PC-3 (cell line): ENCODE measurements around the gene RAG2. TPM values are rescaled to one million over a fixed set of nuclear protein-coding genes. Genes with fewer than 3 reads are reported as not detected.

ENCODE experiments used
- ATAC-seq: fragments of 200-7000 bp; cut with Tn5 transposase; 2 replicates; pipeline ENCODE4 v1.9.1; 2020; ENCODE audit warnings: mild to moderate bottlenecking, moderate library complexity
- BruUV-seq: library from RNA; stranded (reverse); fragments of 400-500 nt; replicated peaks from 2 replicates; lab custom pipeline; 2021; lab: Mats Ljungman, UMichigan
- CTCF ChIA-PET: fragments of 300-600 bp; sonication (Branson Sonifier 250); formaldehyde crosslinking; loops from one replicate; lab custom pipeline; 2022; ENCODE audit warnings: antibody characterized with exemption; lab: Charles Lee
- POLR2A ChIA-PET: fragments of 300-600 bp; sonication (Branson Sonifier 250); formaldehyde crosslinking; loops from one replicate; lab custom pipeline; 2022; ENCODE audit warnings: antibody characterized with exemption; ENCODE audit not compliant: unreplicated experiment; lab: Charles Lee
- DNase-seq: peaks from one replicate; pipeline ENCODE4 v3.0.0-alpha.2; 2015
- H2AFZ ChIP-seq: fragments of 300-600 bp; sonication (generic); 2 replicates; pipeline ENCODE4 v1.6.0; 2016; ENCODE audit warnings: antibody characterized with exemption, low read length
- H3F3A ChIP-seq: fragments of 300-600 bp; sonication (generic); one replicate; pipeline ENCODE4 v1.6.0; 2017; ENCODE audit warnings: antibody characterized with exemption, low read length, control low read depth, mild to moderate bottlenecking; ENCODE audit not compliant: unreplicated experiment
- H3K27ac ChIP-seq: fragments of 300-600 bp; sonication (generic); 2 replicates; pipeline ENCODE4 v1.5.1; 2016; ENCODE audit warnings: mild to moderate bottlenecking, low read length
- H3K27me3 ChIP-seq: fragments of 300-600 bp; sonication (generic); 2 replicates; pipeline ENCODE4 v1.6.1; 2016; ENCODE audit warnings: low read length, mixed read lengths
- H3K36me3 ChIP-seq: fragments of 300-600 bp; sonication (generic); 2 replicates; pipeline ENCODE4 v1.6.1; 2016; ENCODE audit warnings: low read depth, mixed run types, low read length, mixed read lengths
- H3K4me1 ChIP-seq: fragments of 300-600 bp; sonication (generic); 2 replicates; pipeline ENCODE4 v1.5.1; 2016; ENCODE audit warnings: low read length; ENCODE audit not compliant: insufficient read depth
- H3K4me2 ChIP-seq: fragments of 300-600 bp; sonication (generic); 2 replicates; pipeline ENCODE4 v1.6.0; 2016; ENCODE audit warnings: low read length
- H3K4me3 ChIP-seq: fragments of 300-600 bp; sonication (generic); 2 replicates; pipeline ENCODE4 v1.5.1; 2016; ENCODE audit warnings: mild to moderate bottlenecking, low read length, mixed read lengths
- H3K79me2 ChIP-seq: fragments of 300-600 bp; sonication (generic); 2 replicates; pipeline ENCODE4 v1.6.1; 2017; ENCODE audit warnings: low read length, mixed read lengths
- H3K9ac ChIP-seq: fragments of 300-600 bp; sonication (generic); 2 replicates; pipeline ENCODE4 v1.6.0; 2016; ENCODE audit warnings: mild to moderate bottlenecking, low read length
- H3K9me2 ChIP-seq: fragments of 300-600 bp; sonication (generic); replicated peaks from 2 replicates; pipeline ENCODE4 v1.6.1; 2016; ENCODE audit warnings: mixed run types, low read length, mixed read lengths
- H3K9me3 ChIP-seq: fragments of 300-600 bp; sonication (generic); 2 replicates; pipeline ENCODE4 v1.6.1; 2016; ENCODE audit warnings: low read length, mixed read lengths
- H4K20me1 ChIP-seq: fragments of 300-600 bp; sonication (generic); 2 replicates; pipeline ENCODE4 v1.6.1; 2016; ENCODE audit warnings: low read length, mixed read lengths
- CTCF ChIP-seq: fragments of 300-600 bp; sonication (generic); conservative IDR thresholded peaks from 2 replicates; pipeline ENCODE4 v1.5.1; 2017; ENCODE audit warnings: antibody characterized with exemption, low read depth, mild to moderate bottlenecking, low read length
- EZH2 ChIP-seq: fragments of 300-600 bp; sonication (generic); IDR thresholded peaks from one replicate; pipeline ENCODE4 v1.6.1; 2017; ENCODE audit warnings: antibody characterized with exemption, mild to moderate bottlenecking, low read length; ENCODE audit not compliant: unreplicated experiment
- EZH2phosphoT487 ChIP-seq: fragments of 300-600 bp; sonication (generic); IDR thresholded peaks from 2 replicates; pipeline ENCODE4 v1.6.1; 2018; ENCODE audit warnings: mild to moderate bottlenecking, antibody characterized with exemption, low read length, borderline replicate concordance
- intact Hi-C: fragments of 100-400 bp; cut with micrococcal nuclease; formaldehyde crosslinking; loops from 2 replicates; pipeline ENCODE4 v1.9.0; 2023
- total RNA-seq: library from RNA; depleted of rRNA; stranded (reverse); fragments of >200 nt; gene quantifications from 2 replicates; pipeline ENCODE4 v1.2.3, GENCODE V29; 2014

RAG2 gene
- total RNA-seq, 1 experiment from 2014 or later: not detected

- H3K79me2 ChIP-seq: no peaks in the 10 kb centered on the region
- H3K27ac ChIP-seq: no peak overlapping the region
- H3K9ac ChIP-seq: no peak overlapping the region
- H4K20me1 ChIP-seq: no peaks in the 10 kb centered on the region
- H3K36me3 ChIP-seq: no peaks in the 10 kb centered on the region
- ATAC-seq (no peak), DNase-seq (no peak)
- H3K4me2 ChIP-seq: no peak overlapping the region
- H3K9me2 ChIP-seq: no peaks in the 10 kb centered on the region
- no TSS peak for BruUV-seq
- POLR2A ChIA-PET: no interaction called here
- H3K4me1 ChIP-seq: no peaks in the 10 kb centered on the region
- CTCF ChIA-PET: no interaction called here
- H3K27me3 ChIP-seq: peaks cover 28% of the 10 kb centered on the region
- H3K4me3 ChIP-seq: no peak overlapping the region
- TF ChIP-seq EZH2 (no peak), EZH2phosphoT487 (no peak), CTCF (no peak)
- H3K9me3 ChIP-seq: no peaks in the 10 kb centered on the region
- H3F3A ChIP-seq: no peaks in the 10 kb centered on the region
- H2AFZ ChIP-seq: no peak overlapping the region
- intact Hi-C loops: no loop called here
Measured at GRCh38 chr11:36591433-36591832, 6.6 kb downstream of the RAG2 start.

- H3K9me2 ChIP-seq: no peaks in the 10 kb centered on the region
- no peak for TF ChIP-seq EZH2phosphoT487
- no peak for TF ChIP-seq EZH2
- ATAC-seq: no peak
- H3F3A ChIP-seq: no peaks in the 10 kb centered on the region
- H3K4me3 ChIP-seq: no peak overlapping the region
- intact Hi-C loops: no loop called here
- H3K9me3 ChIP-seq: no peaks in the 10 kb centered on the region
- no peak overlapping the region for H3K27ac ChIP-seq
- H3K4me1 ChIP-seq: no peaks in the 10 kb centered on the region
- no peaks in the 10 kb centered on the region for H3K36me3 ChIP-seq
- ChIA-PET CTCF (no interaction called here), POLR2A (no interaction called here)
- no peaks in the 10 kb centered on the region for H4K20me1 ChIP-seq
- no TSS peak for BruUV-seq
- H3K4me2 ChIP-seq: no peak overlapping the region
- H2AFZ ChIP-seq: no peak overlapping the region
- H3K27me3 ChIP-seq: peaks cover 29% of the 10 kb centered on the region
- DNase-seq: no peak
- H3K79me2 ChIP-seq: no peaks in the 10 kb centered on the region
- no peak overlapping the region for H3K9ac ChIP-seq
Measured at GRCh38 chr11:36590513-36590912, 7.5 kb downstream of the RAG2 start.

GRCh38 chr11:36588099-36588498 is 9.9 kb downstream of the RAG2 start:
- intact Hi-C loops: no loop called here
- no peak overlapping the region for H3K27ac ChIP-seq
- no peaks in the 10 kb centered on the region for H3K36me3 ChIP-seq

More at GRCh38 chr11:36588099-36588498, 9.9 kb downstream of the RAG2 start:
- H4K20me1 ChIP-seq: no peaks in the 10 kb centered on the region
- no peaks in the 10 kb centered on the region for H3K79me2 ChIP-seq
- ATAC-seq (no peak), DNase-seq (no peak)
- peaks cover 29% of the 10 kb centered on the region for H3K27me3 ChIP-seq
- POLR2A ChIA-PET: no interaction called here
- no peaks in the 10 kb centered on the region for H3K9me3 ChIP-seq
- no peak overlapping the region for H2AFZ ChIP-seq
- CTCF ChIA-PET: no interaction called here
- no peak overlapping the region for H3K4me2 ChIP-seq
- TF ChIP-seq CTCF: no peak
- TF ChIP-seq EZH2: no peak
- TF ChIP-seq EZH2phosphoT487: no peak
- H3F3A ChIP-seq: no peaks in the 10 kb centered on the region
- no TSS peak for BruUV-seq
- no peaks in the 10 kb centered on the region for H3K9me2 ChIP-seq
- H3K9ac ChIP-seq: no peak overlapping the region
- H3K4me3 ChIP-seq: no peak overlapping the region
- H3K4me1 ChIP-seq: no peaks in the 10 kb centered on the region
